Uterus (tissue), 2 donors: Measurements from ENCODE around the gene PLIN3.
"Not testable (repeated sequence)": the region's sequence is repeated elsewhere in the genome, so short reads cannot be mapped to it uniquely, and the experiment has no call there.

ENCODE experiments used
- POLR2A ChIP-seq, 2 donors: fragments of 450-650 bp; IDR thresholded peaks; one replicate each; pipeline ENCODE4 v1.6.1; 2016; ENCODE audit warnings: antibody characterized with exemption in 2 of 2, mild to moderate bottlenecking in 1 of 2, moderate library complexity in 1 of 2
- TF ChIP-seq, protein P1 (sequence below), 4 experiments: fragments of 200-600 bp in 2 of 4; fragments of 450-650 bp in 2 of 4; sonication (generic) in 2 of 4; IDR thresholded peaks; one replicate each; pipeline ENCODE4 v1.5.1; 2016 to 2019; ENCODE audit warnings: antibody characterized with exemption in 4 of 4, mild to moderate bottlenecking in 2 of 4, moderate library complexity in 1 of 4

DNA sequence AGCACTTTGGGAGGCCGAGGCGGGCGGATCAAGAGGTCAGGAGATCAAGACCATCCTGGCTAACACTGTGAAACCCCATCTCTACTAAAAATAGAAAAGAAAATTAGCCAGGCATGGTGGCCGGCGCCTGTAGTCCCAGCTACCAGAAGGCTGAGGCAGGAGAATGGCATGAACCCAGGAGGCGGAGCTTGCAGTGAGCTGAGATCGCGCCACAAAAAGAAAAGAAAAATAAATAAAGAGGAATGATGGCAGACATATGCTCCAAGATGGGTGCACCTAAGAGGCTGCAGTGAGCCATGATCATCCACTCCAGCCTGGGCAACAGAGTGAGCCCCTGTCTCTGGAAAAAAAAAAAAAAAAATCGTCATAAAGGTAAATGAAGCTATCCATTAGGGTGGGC, 21.5 kb downstream of the PLIN3 start:
- TF ChIP-seq, protein P1, sequence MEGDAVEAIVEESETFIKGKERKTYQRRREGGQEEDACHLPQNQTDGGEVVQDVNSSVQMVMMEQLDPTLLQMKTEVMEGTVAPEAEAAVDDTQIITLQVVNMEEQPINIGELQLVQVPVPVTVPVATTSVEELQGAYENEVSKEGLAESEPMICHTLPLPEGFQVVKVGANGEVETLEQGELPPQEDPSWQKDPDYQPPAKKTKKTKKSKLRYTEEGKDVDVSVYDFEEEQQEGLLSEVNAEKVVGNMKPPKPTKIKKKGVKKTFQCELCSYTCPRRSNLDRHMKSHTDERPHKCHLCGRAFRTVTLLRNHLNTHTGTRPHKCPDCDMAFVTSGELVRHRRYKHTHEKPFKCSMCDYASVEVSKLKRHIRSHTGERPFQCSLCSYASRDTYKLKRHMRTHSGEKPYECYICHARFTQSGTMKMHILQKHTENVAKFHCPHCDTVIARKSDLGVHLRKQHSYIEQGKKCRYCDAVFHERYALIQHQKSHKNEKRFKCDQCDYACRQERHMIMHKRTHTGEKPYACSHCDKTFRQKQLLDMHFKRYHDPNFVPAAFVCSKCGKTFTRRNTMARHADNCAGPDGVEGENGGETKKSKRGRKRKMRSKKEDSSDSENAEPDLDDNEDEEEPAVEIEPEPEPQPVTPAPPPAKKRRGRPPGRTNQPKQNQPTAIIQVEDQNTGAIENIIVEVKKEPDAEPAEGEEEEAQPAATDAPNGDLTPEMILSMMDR (IDR thresholded peaks at IDR 0.05): not testable (repeated sequence)
- not testable (repeated sequence) for TF ChIP-seq POLR2A (IDR thresholded peaks at IDR 0.05)
